Left ventricle myocardium inferior (tissue), 1 donor: ENCODE results near the gene FSTL5. TPM values are rescaled to one million over a fixed set of nuclear protein-coding genes. Genes with fewer than 3 reads are reported as not detected.

Experiments used
- DNase-seq: peaks from one replicate; pipeline ENCODE4 v3.0.0-alpha.2; 2020
- H3K27ac ChIP-seq: fragments of 200-600 bp; replicated peaks from 2 replicates; pipeline ENCODE4 v1.8.0; 2021
- H3K27me3 ChIP-seq: fragments of 200-600 bp; 2 replicates; pipeline ENCODE4 v1.8.0; 2021; ENCODE audit warnings: low read depth
- H3K36me3 ChIP-seq: fragments of 200-600 bp; 2 replicates; pipeline ENCODE4 v1.8.0; 2021
- H3K4me1 ChIP-seq: fragments of 200-600 bp; 2 replicates; pipeline ENCODE4 v1.8.0; 2021
- H3K4me3 ChIP-seq: fragments of 200-600 bp; 2 replicates; pipeline ENCODE4 v1.8.0; 2021; ENCODE audit warnings: mild to moderate bottlenecking, moderate library complexity
- H3K9me3 ChIP-seq: fragments of 200-600 bp; replicated peaks from 2 replicates; pipeline ENCODE4 v1.8.0; 2021
- intact Hi-C: fragments of 100-400 bp; cut with micrococcal nuclease; formaldehyde crosslinking; loops from one replicate; pipeline ENCODE4 v1.11.0; 2022
- total RNA-seq: library from RNA; stranded (reverse); fragmentation: NEBNext Ultra II Directional; extraction: Animal tissue kit (Norgen Biotek cat#: 25700); gene quantifications from one replicate; pipeline ENCODE4 v1.2.1, GENCODE V29; 2021
- TF ChIP-seq, protein P1 (sequence below): fragments of 200-600 bp; IDR thresholded peaks from 2 replicates; pipeline ENCODE4 v1.8.0; 2021; ENCODE audit warnings: antibody characterized with exemption, mild to moderate bottlenecking, borderline replicate concordance
- donor health status: DM: no; HTN: yes; CAD: no; lungs with severe emphysema.

FSTL5 gene
- total RNA-seq, 1 donor from 2014 or later = not detected

DNA sequence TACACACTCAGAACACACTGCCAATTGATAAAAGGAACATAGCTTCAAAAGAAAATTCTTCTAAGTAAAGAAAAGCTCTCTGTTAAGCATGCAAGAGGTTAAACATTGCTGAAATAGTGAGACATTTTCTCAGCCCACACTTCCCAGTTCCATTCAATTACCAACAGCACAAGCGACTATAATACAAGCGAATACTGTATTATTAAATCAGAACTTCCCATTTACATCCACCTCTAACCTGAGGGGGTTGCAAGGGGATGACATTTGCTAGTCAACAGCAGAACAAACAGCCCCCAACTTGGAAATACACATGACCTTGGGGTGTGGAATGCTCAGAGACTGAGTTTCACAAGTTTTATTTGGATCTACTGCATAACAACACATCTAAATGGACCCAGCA lies 1.1 kb downstream of the FSTL5 start:
- intact Hi-C loops = no loop called here
- Histone ChIP-seq H3K27me3 (peaks cover 34% of the 10 kb centered on the region), H3K9me3 (no peaks in the 10 kb centered on the region), H3K36me3 (no peaks in the 10 kb centered on the region), H3K4me1 (peaks cover 11% of the 10 kb centered on the region), H3K27ac (no peak overlapping the region), H3K4me3 (no peak overlapping the region)
- DNase-seq = no peak
- TF ChIP-seq, protein P1, sequence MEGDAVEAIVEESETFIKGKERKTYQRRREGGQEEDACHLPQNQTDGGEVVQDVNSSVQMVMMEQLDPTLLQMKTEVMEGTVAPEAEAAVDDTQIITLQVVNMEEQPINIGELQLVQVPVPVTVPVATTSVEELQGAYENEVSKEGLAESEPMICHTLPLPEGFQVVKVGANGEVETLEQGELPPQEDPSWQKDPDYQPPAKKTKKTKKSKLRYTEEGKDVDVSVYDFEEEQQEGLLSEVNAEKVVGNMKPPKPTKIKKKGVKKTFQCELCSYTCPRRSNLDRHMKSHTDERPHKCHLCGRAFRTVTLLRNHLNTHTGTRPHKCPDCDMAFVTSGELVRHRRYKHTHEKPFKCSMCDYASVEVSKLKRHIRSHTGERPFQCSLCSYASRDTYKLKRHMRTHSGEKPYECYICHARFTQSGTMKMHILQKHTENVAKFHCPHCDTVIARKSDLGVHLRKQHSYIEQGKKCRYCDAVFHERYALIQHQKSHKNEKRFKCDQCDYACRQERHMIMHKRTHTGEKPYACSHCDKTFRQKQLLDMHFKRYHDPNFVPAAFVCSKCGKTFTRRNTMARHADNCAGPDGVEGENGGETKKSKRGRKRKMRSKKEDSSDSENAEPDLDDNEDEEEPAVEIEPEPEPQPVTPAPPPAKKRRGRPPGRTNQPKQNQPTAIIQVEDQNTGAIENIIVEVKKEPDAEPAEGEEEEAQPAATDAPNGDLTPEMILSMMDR = no peak

DNA sequence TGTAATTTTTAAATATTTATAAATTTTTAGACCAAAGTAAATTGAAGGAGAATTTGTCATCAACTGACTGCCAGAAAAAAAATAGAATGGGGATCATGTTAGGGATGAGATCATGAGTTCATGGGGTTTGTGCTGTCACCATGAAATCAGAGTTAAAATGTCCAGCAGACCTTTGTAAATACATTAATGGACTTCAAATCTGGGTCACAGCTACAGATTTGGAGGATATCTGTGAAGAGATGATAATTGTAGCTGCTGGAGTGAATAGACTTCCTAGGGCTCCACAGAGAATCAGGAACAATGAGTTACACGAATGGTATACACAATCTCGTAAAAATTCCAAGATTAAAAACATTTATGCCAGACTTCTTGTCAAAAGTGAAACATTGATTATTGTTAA lies 6.6 kb downstream of the FSTL5 start:
- no peaks in the 10 kb centered on the region for H3K27me3 ChIP-seq

DNA sequence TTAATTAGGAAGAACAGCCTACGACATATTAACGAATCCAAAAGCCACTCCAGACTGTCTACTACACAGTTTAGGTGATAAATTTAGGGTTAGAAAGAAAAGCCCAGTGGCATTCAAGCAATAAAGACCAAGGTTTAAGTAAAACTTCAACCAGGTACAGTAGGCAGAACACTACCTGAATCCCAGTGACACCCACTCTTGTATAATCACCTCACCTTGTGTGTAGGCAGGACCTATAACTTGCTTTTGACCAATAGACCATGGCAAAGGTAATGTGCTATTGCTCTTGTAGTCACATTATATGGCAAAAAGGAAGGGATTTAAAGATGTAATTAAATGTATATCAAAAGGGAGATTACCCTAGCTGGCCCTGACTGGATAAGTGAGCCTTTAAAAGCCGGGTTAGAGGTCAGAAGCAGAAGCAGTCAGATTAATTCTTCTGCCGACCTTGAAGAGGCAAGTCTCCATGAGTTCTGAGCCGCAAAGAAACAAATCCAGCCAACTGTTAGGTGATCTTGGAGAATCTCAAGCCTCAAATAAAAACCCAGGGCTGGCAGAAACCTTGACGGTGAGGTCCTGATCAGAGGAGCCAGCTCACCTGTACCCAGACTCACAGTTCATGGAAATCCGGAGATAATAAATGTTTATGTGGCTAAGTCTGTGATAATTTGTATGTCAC lies 8.8 kb downstream of the FSTL5 start:
- Histone ChIP-seq H3K4me1 (no peaks in the 10 kb centered on the region), H3K27me3 (no peaks in the 10 kb centered on the region), H3K36me3 (no peaks in the 10 kb centered on the region), H3K9me3 (no peaks in the 10 kb centered on the region), H3K4me3 (no peak overlapping the region), H3K27ac (no peak overlapping the region)
- TF ChIP-seq, protein P1 = no peak
- intact Hi-C loops = no loop called here
- no peak for DNase-seq

More for the DNA sequence above, 6.6 kb downstream of the FSTL5 start:
- intact Hi-C loops = no loop called here
- Histone ChIP-seq H3K4me1 (no peaks in the 10 kb centered on the region), H3K9me3 (no peaks in the 10 kb centered on the region), H3K27ac (no peak overlapping the region), H3K36me3 (no peaks in the 10 kb centered on the region), H3K4me3 (no peak overlapping the region)
- DNase-seq = no peak
- TF ChIP-seq, protein P1 = no peak

DNA sequence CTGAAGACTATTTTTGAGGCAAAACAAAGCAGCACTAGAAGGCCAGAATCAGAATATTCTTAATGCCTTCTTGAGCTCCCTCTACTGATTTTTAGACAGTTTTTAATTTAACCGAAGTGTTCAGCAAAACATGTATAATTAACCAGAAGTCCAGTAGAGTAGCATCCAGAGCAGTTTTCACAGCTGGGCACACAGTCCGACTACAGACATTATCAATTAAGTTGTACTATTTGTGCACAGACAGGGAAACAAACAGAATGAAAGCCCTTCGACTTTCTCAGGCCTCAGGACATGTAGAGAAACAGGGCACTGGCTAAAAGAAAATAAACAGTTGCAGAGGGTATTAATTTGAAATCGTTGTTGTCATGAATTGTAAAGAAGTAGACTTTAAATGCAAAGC lies 11.9 kb downstream of the FSTL5 start:
- no peaks in the 10 kb centered on the region for H3K36me3 ChIP-seq
- no peak overlapping the region for H3K27ac ChIP-seq
- H3K4me3 ChIP-seq = no peak overlapping the region

DNA sequence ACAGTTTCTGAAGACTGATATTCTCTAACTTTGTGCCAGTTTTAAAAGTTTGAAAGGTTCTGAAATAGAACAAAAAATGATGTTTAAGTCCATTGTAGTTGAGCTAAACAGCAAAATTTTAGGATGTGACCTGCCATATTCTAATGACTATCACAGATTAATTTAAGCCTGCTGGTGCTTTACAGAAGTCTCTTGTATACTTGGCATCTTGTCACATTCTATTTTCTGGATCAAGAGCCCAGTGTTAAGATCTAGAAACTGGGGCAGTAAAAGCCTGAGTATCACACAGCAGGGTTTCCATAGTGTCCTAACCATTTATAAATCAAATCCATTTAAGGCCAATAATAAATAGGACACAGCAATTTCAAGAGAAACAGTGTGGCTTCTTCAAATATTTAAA lies 12.4 kb downstream of the FSTL5 start:
- H3K27me3 ChIP-seq = no peaks in the 10 kb centered on the region
- no peak for DNase-seq
- intact Hi-C loops = no loop called here
- H3K27ac ChIP-seq = no peak overlapping the region
- no peaks in the 10 kb centered on the region for H3K36me3 ChIP-seq
- H3K4me1 ChIP-seq = no peaks in the 10 kb centered on the region
- H3K4me3 ChIP-seq = no peak overlapping the region
- no peaks in the 10 kb centered on the region for H3K9me3 ChIP-seq
- TF ChIP-seq, protein P1 = no peak

More for the DNA sequence above, 11.9 kb downstream of the FSTL5 start:
- no peak for DNase-seq
- intact Hi-C loops = no loop called here
- Histone ChIP-seq H3K4me1 (no peaks in the 10 kb centered on the region), H3K9me3 (no peaks in the 10 kb centered on the region), H3K27me3 (no peaks in the 10 kb centered on the region)
- TF ChIP-seq, protein P1 = no peak
